ENCODE data around the gene PDLIM4. TPM values are rescaled to one million over a fixed set of nuclear protein-coding genes. Genes with fewer than 3 reads are reported as not detected.

The PDLIM4 gene
- total RNA-seq, 1 donor from 2014 or later: 47.8 TPM

- peak overlapping the region; percentile 96 for H3K27ac Mint-ChIP-seq (ENCODE audit: unreplicated experiment)
- peak; percentile 46 for DNase-seq (ENCODE audit: extremely low spot score, unreplicated experiment)
- peaks cover 25% of the 10 kb centered on the region for H3K36me3 Mint-ChIP-seq (ENCODE audit: unreplicated experiment)
- H3K4me1 Mint-ChIP-seq (ENCODE audit: unreplicated experiment): peaks cover 56% of the 10 kb centered on the region
- H3K9me3 Mint-ChIP-seq (ENCODE audit: unreplicated experiment): no peaks in the 10 kb centered on the region
- TF ChIP-seq CTCF (IDR thresholded peaks at IDR 0.05): no peak
- no peaks in the 10 kb centered on the region for H3K27me3 Mint-ChIP-seq (ENCODE audit: unreplicated experiment)
- no peak overlapping the region for H3K4me3 Mint-ChIP-seq (ENCODE audit: unreplicated experiment)
These were observed 7.2 kb downstream of the PDLIM4 start for GRCh38 chr5:132264546-132265335.

DNA sequence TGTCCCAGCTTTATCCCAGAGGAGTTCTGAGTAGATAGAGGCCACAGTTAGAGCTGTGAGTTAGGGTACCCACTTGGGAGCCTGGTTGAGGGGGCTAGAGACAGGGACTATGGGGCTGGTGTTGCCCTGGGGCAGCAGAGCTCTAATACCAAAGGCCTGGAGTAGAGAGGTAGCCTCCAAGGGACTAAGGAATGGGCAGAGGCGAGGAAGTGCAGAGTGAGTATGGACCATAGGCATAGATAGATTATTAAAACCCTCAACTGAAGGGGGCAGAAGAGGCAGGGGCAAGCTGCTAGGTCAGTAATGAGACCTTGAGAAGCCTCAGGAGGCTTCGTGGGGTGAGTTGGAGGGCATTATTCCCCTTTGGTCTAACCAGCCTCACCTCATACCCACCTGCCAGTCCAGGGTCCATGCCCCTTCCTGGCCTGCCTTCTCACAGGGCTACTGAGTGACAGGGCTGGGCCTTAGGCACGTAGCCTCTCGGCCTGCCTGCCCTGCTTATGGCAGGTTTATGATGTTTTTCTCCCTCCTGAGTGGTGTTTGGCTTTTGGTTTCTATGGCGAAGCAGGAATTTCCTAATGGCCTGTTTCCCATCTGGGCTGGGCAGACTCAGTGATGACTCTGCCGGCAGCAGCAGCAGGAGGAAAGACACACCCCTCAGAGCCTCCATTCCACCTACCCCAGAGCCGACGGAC lies 8.0 kb downstream of the PDLIM4 start:
- Mint-ChIP-seq H3K27me3 (ENCODE audit: unreplicated experiment) (no peaks in the 10 kb centered on the region), H3K4me3 (ENCODE audit: unreplicated experiment) (no peak overlapping the region), H3K4me1 (ENCODE audit: unreplicated experiment) (peaks cover 49% of the 10 kb centered on the region), H3K36me3 (ENCODE audit: unreplicated experiment) (peaks cover 26% of the 10 kb centered on the region), H3K27ac (ENCODE audit: unreplicated experiment) (peak overlapping the region; percentile 96), H3K9me3 (ENCODE audit: unreplicated experiment) (no peaks in the 10 kb centered on the region)
- peak; percentile 91 for DNase-seq (ENCODE audit: extremely low spot score, unreplicated experiment)
- no peak for TF ChIP-seq CTCF (IDR thresholded peaks at IDR 0.05)

- Mint-ChIP-seq H3K4me3 (ENCODE audit: unreplicated experiment) (no peak overlapping the region), H3K4me1 (ENCODE audit: unreplicated experiment) (peaks cover 43% of the 10 kb centered on the region), H3K36me3 (ENCODE audit: unreplicated experiment) (peaks cover 32% of the 10 kb centered on the region), H3K9me3 (ENCODE audit: unreplicated experiment) (no peaks in the 10 kb centered on the region), H3K27ac (ENCODE audit: unreplicated experiment) (peak overlapping the region; percentile 96), H3K27me3 (ENCODE audit: unreplicated experiment) (no peaks in the 10 kb centered on the region)
- no peak for TF ChIP-seq CTCF (IDR thresholded peaks at IDR 0.05)
- DNase-seq (ENCODE audit: extremely low spot score, unreplicated experiment): peak; percentile 77
These were observed 8.7 kb downstream of the PDLIM4 start for GRCh38 chr5:132266031-132266835.

DNA sequence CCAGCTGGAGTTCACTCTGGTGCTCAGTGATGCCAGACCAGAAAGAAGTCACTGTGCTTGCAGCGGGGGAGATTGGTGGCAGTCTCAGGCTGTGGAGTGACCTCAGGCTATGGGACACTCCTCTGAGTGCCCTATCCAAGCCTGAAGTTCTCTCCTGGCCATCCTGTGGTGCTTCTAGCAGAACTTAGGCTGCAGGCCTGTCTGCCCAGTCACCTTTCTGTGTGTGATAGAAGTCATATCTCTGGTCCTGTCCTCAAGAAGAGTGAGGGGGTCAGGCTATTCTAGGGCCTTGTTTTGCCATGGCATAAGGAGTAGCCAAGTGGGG lies 9.3 kb downstream of the PDLIM4 start:
- no peak overlapping the region for H3K4me3 Mint-ChIP-seq (ENCODE audit: unreplicated experiment)

More for the DNA sequence above, 9.3 kb downstream of the PDLIM4 start:
- Mint-ChIP-seq H3K27ac (ENCODE audit: unreplicated experiment) (peak overlapping the region; percentile 96), H3K27me3 (ENCODE audit: unreplicated experiment) (no peaks in the 10 kb centered on the region), H3K4me1 (ENCODE audit: unreplicated experiment) (peaks cover 43% of the 10 kb centered on the region), H3K36me3 (ENCODE audit: unreplicated experiment) (peaks cover 30% of the 10 kb centered on the region), H3K9me3 (ENCODE audit: unreplicated experiment) (no peaks in the 10 kb centered on the region)
- DNase-seq (ENCODE audit: extremely low spot score, unreplicated experiment): no peak
- no peak for TF ChIP-seq CTCF (IDR thresholded peaks at IDR 0.05)

Data from osteocyte (in vitro differentiated cells).